Thyroid gland (tissue), 4 donors: Measurements from ENCODE around the gene ST8SIA3. TPM values are rescaled to one million over a fixed set of nuclear protein-coding genes. Genes with fewer than 3 reads are reported as not detected.

ENCODE experiments used
- DNase-seq, 2 donors: peaks; one replicate each; pipeline ENCODE4 v3.0.0-alpha.2; 2019
- H3K27ac ChIP-seq, 3 donors: fragments of 200-600 bp; sonication (generic); 1 replicate in 2 of 3; 2 replicates in 1 of 3; pipeline ENCODE4 v1.5.1; 2016 to 2019; ENCODE audit warnings: mild to moderate bottlenecking in 1 of 3, moderate library complexity in 1 of 3
- H3K27me3 ChIP-seq: fragments of 200-600 bp; sonication (generic); one replicate; pipeline ENCODE4 v1.5.1; 2019
- H3K36me3 ChIP-seq, 2 donors: fragments of 200-600 bp; sonication (generic); one replicate each; pipeline ENCODE4 v1.5.1; 2016 to 2019
- H3K4me1 ChIP-seq, 2 donors: fragments of 200-600 bp; sonication (generic); one replicate each; pipeline ENCODE4 v1.5.1; 2017 to 2019
- H3K4me3 ChIP-seq, 3 donors: fragments of 200-600 bp; sonication (generic); replicated peaks in 1 of 3; 1 replicate in 2 of 3; 2 replicates in 1 of 3; pipeline ENCODE4 v1.5.1; 2016; ENCODE audit warnings: mild to moderate bottlenecking in 1 of 3
- H3K9me3 ChIP-seq: fragments of 200-600 bp; sonication (generic); one replicate; pipeline ENCODE4 v1.5.1; 2017
- POLR2A ChIP-seq, 2 donors: fragments of 450-650 bp; IDR thresholded peaks; one replicate each; pipeline ENCODE4 v1.6.1; 2017; ENCODE audit warnings: antibody characterized with exemption in 2 of 2, mild to moderate bottlenecking in 2 of 2, moderate library complexity in 1 of 2
- WGBS, 2 donors: methylation state at CpG; one replicate each; pipeline ENCODE4 v1.1.5; 2017; 5-methylcytosine and 5-hydroxymethylcytosine counted together
- intact Hi-C: fragments of 100-400 bp; cut with DNase I; formaldehyde crosslinking; loops from one replicate; pipeline ENCODE4 v1.15.1; 2023
- total RNA-seq, 4 donors: library from RNA; depleted of rRNA; stranded (reverse); fragments of >200 nt; gene quantifications; one replicate each; pipeline ENCODE4 v1.2.3, GENCODE V29; 2016
- TF ChIP-seq, protein P1 (sequence below), 6 experiments: fragments of 200-600 bp in 3 of 6; fragments of 450-650 bp in 3 of 6; sonication (generic) in 3 of 6; IDR thresholded peaks; one replicate each; pipeline ENCODE4 v1.5.1; 2016 to 2019; ENCODE audit warnings: antibody characterized with exemption in 6 of 6, mild to moderate bottlenecking in 2 of 6, inconsistent platforms in 1 of 6, moderate library complexity in 1 of 6

The ST8SIA3 gene
- total RNA-seq, 4 donors from 2014 or later = 0.17 to 0.39 TPM; not detected in 2

DNA sequence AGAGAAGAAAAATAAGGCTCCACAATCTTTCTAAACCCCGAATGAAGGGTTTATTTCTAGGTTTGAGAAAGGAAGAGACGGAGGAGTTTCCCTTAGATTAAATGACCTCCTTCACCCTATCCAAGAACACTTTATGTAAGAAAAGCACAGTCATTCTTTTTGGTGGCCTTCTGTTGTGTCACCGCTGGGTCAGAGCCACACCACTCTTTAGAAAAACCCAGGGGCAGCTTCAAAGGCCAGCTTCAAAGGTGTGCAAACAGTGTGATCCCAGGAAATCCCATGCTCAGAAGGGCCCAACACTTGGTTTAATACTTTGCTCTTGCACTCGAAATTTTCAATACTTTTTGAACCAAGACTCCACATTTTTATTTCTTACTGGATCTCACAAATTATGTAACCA lies 7.1 kb downstream of the ST8SIA3 start:
- 55 to 60% methylated on average over 4 of the region's 4 CpGs for WGBS, 2 donors
- intact Hi-C loops = no loop called here
- H3K4me1 ChIP-seq = no peaks in the 10 kb centered on the region

DNA sequence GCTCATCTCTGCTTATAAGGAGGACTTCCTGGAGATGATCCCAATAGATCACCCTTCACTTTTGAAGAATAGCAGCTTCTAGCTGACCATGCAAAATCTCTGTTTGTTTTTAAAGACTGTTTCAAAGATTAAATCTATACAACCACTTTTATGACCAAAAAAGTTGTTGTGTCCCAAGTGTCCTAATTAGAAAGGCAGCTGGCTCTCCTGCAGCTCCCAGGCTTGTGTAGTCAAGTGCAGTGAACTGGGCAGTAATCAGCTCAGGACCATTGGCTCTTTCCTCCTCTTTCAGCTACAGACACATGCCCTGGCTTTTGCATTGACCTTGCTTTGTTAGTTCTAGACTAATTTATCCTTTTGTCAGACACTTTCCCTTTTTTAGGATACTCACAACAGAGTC lies 10.4 kb downstream of the ST8SIA3 start:
- DNase-seq = no peak
- intact Hi-C loops = no loop called here
- no peak for TF ChIP-seq POLR2A (IDR thresholded peaks at IDR 0.05)
- TF ChIP-seq, protein P1, sequence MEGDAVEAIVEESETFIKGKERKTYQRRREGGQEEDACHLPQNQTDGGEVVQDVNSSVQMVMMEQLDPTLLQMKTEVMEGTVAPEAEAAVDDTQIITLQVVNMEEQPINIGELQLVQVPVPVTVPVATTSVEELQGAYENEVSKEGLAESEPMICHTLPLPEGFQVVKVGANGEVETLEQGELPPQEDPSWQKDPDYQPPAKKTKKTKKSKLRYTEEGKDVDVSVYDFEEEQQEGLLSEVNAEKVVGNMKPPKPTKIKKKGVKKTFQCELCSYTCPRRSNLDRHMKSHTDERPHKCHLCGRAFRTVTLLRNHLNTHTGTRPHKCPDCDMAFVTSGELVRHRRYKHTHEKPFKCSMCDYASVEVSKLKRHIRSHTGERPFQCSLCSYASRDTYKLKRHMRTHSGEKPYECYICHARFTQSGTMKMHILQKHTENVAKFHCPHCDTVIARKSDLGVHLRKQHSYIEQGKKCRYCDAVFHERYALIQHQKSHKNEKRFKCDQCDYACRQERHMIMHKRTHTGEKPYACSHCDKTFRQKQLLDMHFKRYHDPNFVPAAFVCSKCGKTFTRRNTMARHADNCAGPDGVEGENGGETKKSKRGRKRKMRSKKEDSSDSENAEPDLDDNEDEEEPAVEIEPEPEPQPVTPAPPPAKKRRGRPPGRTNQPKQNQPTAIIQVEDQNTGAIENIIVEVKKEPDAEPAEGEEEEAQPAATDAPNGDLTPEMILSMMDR (IDR thresholded peaks at IDR 0.05) = no peak
- Histone ChIP-seq H3K27me3 (no peaks in the 10 kb centered on the region), H3K36me3 (no peaks in the 10 kb centered on the region), H3K4me3 (no peak overlapping the region), H3K4me1 (no peaks in the 10 kb centered on the region), H3K27ac (no peak overlapping the region), H3K9me3 (no peaks in the 10 kb centered on the region)

More for the DNA sequence above, 7.1 kb downstream of the ST8SIA3 start:
- Histone ChIP-seq H3K27ac (no peak overlapping the region), H3K36me3 (no peaks in the 10 kb centered on the region), H3K27me3 (no peaks in the 10 kb centered on the region), H3K9me3 (no peaks in the 10 kb centered on the region), H3K4me3 (no peak overlapping the region)
- no peak for DNase-seq
- TF ChIP-seq, protein P1 (IDR thresholded peaks at IDR 0.05) = no peak
- TF ChIP-seq POLR2A (IDR thresholded peaks at IDR 0.05) = no peak

DNA sequence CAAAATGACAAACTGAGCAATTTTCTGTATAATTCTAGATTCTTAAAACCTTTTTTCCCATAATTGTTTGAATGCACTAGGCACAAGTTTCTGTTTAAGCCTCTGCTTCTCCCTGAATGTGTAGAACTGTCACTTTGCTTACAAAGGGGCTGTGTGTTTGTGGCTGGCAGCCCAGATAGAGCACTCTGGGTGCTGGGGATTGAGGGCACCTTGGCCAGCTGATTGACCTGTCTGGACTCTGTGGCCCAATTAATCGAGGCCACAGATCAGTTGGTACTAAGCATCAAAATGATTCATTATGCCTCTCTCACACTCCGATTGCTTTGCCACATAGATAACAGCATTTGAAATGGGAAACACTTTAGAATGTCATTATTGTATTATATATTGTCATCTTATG lies 12.1 kb downstream of the ST8SIA3 start:
- Histone ChIP-seq H3K4me3 (no peak overlapping the region), H3K36me3 (no peaks in the 10 kb centered on the region), H3K27ac (no peak overlapping the region), H3K27me3 (no peaks in the 10 kb centered on the region), H3K9me3 (no peaks in the 10 kb centered on the region), H3K4me1 (no peaks in the 10 kb centered on the region)
- WGBS, 2 donors = 88 to 93% methylated on average over 2 of the region's 2 CpGs
- no peak for TF ChIP-seq POLR2A (IDR thresholded peaks at IDR 0.05)
- TF ChIP-seq, protein P1 (IDR thresholded peaks at IDR 0.05) = no peak
- no peak for DNase-seq
- intact Hi-C loops = no loop called here

DNA sequence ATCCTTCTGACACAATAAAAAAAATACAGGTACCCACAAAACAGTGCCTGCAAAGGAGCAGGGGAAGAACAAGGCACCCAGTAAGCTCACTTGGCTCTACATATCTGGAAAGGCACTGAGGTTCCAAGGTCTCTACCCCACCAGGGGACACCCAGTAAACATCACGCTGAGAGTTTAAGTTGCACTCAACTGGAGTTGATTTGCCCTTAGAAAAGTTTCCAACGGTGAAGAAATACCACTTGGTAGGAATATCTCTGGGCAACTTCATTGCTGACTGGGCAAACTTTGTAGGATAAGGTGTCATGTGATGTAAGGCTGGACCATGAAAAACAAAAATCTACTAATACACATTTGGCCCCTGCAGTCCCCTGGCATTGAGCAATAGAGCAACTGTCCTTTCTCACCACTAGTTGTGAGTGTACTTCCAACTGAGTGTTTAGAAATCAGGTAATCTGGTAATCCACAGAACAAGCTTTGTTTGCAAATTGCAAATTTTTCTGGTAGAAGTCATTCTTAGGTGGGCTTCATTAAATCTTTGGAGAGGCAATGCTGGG lies 14.2 kb downstream of the ST8SIA3 start:
- Histone ChIP-seq H3K4me3 (no peak overlapping the region), H3K9me3 (no peaks in the 10 kb centered on the region), H3K27ac (no peak overlapping the region), H3K27me3 (no peaks in the 10 kb centered on the region), H3K4me1 (no peaks in the 10 kb centered on the region), H3K36me3 (no peaks in the 10 kb centered on the region)
- intact Hi-C loops = no loop called here
- 78 to 86% methylated on average over 2 of the region's 2 CpGs for WGBS, 2 donors
- TF ChIP-seq POLR2A (IDR thresholded peaks at IDR 0.05) = no peak
- TF ChIP-seq, protein P1 (IDR thresholded peaks at IDR 0.05) = no peak
- no peak for DNase-seq

DNA sequence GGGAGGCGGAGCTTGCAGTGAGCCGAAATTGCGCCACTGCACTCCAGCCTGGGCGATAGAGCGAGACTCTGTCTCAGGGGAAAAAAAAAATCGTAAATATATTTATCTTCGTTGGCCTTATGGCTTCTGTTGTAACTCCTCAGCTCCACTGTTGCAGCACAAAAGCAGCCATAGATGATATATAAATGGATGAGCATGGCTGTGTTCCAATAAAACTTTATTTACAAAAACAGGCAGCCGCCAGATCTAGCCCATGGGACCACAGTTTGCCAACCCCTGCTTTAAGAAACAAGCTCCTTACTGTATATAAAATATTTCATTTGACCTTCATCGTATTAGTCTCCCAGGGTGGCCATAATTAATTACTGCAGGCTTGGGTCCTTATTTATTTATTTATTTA lies 20.1 kb downstream of the ST8SIA3 start:
- 93 to 94% methylated on average over 9 of the region's 9 CpGs for WGBS, 2 donors
- Histone ChIP-seq H3K27ac (no peak overlapping the region), H3K27me3 (no peaks in the 10 kb centered on the region), H3K4me1 (no peaks in the 10 kb centered on the region), H3K9me3 (no peaks in the 10 kb centered on the region), H3K36me3 (no peaks in the 10 kb centered on the region), H3K4me3 (no peak overlapping the region)
- intact Hi-C loops = no loop called here
- TF ChIP-seq POLR2A (IDR thresholded peaks at IDR 0.05) = no peak
- TF ChIP-seq, protein P1 (IDR thresholded peaks at IDR 0.05) = no peak
- no peak for DNase-seq
